ENCODE measurements around the gene PPP1R14C.

Gene PPP1R14C

DNA sequence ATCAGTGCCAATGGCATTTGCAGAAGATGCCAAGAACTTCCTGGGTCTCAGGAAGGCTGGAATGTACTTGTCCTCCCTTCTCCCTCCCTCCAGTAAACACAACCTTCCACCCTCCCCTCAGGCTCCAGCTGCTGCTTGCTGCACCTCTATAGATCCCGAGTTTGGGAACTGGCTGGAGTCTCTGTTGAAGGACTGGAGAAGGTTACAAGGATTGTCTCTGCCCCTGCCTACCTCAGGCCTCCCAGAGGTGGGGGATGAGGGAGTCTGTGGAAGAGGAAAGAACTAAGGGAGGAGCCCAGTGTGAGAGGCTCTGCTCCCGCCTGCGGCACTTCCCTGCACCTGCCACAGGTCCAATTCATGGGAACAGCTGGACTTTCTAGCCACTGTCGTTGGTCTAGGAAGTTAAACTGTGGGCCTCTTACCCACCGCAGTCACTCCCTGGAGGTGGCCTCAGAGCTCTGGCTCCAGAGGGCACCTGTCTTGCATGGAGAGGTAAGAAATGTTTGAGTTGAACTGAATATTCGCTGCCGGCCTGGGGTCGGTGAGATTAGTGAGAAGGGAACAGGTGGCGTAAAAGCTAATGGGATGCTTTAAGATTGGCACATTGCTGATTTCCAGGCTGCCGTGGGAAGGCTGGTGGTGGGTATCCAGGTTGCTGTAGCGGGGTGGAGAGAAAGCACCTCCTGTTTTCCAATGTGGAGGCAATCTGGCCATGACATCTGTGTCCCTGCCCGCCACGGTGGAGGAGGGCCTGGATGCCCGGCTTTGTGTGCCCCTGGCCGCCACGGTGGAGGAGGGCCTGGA lies 54.3 kb downstream of the PPP1R14C start:
- no peak for DNase-seq

DNA sequence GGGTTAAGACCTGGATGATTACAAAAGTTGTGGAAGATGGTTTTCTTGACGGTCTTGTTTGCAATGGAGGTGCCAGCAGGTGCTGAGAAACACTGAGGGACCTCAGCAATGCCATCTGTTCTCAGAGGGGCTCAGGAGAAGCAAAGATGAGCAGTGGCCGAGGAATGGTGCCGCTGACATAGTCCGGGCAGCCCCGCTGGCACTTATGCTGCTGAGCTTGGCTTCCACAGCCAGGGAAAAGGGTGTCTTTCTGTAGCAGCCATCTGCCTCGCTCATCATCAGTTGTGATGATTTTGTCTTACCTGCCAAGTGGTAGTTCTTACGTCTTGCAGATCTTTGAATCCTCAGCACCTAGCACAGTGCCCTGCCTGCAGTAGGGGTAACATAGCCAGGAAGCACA lies 55.7 kb downstream of the PPP1R14C start:
- DNase-seq: no peak

DNA sequence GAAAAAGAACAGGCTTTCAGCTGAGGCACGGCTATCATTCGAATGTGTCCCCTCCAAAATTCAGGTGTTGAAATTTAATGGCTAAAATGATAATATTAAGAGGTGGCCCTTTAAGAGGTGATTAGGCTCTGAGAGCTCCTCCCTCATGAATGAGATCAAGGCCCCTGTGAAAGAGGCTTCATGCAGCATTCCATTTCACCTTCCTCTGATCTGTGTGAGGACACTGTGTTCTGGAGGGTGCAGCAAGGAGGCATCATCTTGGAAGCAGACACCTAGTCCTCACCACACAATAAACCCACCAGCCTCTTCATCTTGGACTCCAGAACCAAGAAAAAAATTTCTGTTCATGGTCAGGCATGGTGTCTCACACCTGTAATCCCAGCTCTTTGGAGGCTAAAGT lies 56.4 kb downstream of the PPP1R14C start:
- no peak for DNase-seq

DNA sequence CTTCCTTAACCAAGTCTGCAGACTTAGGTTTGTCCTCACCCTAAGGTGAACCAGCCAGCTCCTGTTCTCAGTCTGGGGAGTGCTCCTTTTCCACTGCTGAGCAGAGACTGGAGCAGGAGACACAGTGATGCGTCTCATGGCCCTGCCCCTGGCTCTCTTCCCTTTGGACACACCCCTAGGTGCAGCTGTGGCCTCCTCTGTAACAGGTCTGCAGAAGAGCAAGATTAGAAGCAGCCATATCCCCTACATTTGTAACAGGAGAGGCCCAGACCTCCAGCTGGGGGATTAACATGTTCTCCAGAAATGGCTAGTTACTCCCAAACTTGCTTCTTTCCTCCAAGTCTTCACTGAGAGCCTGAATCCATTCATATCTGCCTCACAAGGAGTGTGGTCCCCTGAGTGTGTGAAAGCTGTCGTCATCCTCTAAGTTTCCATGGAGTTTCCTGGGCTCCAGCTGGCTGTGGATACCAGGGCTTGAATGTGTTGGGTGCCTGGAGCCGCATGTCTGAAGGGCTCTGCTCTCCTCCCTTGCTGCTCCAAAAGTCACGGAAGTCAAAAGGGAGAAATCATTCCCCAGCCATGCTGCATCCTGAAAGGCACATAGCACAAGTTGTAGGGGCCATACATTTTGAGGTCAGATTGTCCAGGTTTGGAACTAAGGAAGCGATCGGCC lies 57.7 kb downstream of the PPP1R14C start:
- DNase-seq: no peak

DNA sequence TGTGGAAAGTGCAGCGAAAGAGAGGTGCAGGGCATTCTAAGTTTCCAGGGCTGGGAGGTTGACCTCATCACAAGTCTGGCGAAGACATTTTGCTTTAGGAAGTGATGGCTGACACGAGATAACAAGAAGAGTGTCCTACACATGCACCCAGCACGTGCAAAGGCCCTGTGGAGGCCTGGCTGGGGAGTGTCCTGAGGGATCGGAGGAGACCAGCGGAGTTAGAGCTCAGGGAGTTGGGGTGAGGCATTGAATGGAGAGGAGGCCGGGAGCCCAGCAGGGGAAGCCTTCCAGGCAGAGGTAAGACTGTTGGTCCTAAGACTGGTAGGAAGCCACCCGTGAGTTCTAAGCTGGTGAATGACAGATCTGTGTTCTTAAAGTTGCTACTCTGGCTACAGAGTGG lies 58.4 kb downstream of the PPP1R14C start:
- DNase-seq: no peak

DNA sequence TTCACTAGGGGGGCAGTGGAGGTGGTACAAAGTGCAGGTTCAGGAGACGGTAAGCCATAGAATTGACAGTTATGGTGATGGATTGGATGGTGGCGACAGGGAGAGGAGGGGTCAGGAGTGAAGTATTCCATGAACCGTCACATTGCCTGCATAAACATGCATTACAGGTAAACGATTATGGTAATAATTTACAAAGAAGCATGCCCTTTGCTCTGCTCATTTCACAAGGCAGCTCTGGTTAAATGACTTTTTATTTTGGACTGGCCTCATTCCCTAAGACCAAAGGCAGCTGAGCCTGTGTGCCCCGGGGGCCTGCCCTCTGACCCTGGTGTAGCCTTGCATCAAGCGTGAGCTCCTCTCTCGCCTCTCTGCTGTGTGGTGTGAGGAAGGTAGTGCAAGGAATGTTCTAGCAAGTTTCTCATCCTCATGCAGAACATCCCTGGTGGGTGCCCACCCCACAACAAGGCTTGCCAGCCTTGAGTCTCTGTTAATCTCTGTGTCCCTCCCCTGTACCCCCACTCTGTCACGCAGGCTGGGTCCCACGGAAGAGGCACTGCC lies 59.0 kb downstream of the PPP1R14C start:
- DNase-seq: no peak

DNA sequence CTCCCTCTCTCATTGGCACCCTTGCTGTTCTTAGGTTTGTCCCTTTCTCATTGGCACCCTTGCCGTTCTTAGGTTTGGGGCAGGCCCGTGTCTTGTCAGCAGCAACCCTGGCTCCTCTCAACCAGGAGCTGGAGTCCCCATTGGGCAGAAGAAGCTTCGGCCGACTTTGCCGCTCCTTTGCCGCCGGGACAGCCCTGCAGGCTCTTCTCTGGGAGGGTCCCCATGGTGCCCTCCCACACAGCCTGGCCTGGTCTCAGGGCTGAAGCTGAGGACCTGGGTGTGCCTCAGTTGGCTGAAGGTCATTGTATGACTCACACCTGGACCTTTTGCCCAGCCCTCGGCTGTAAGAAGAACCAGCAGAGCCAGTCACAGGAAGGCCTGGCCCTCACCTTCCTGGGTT lies 59.6 kb downstream of the PPP1R14C start:
- no peak for DNase-seq

DNA sequence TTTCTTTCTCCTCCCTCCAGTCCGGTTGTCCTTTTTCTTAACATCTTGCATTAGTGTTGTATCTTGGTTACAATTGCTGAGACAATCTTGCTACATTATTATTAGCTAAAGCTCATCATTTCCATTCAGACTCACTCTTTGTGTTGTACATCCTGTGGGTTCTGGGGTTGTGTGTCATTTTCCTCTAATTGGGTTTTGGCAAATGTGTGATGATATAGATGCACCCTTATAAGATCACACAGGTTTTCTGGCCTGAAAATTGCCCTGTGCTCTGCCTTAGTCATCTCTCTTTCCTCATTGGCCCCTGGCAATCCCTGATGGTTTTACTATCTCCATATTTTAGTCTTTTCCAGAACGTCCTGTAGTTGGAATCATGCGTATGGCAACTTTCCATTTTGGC lies 60.1 kb downstream of the PPP1R14C start:
- DNase-seq: no peak

DNA sequence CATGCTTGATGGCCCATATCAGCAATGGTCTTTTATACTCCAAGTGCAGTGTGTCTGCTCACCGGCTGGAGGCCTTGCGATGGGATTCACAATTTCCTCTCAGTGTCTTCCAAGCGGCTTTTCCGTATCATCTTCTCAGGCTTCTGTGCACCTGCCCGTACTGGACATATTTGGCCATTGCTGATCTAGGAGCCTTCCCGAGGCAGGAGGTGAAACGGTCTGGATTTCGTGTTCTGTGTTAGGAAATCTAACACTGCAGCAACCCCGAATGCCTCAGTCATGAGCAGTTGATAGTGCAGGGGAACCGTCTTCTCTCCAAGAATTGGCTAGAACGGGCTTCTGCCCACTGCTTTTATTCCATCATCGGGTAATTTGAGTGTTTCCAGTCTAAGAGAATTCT lies 60.5 kb downstream of the PPP1R14C start:
- DNase-seq: no peak

DNA sequence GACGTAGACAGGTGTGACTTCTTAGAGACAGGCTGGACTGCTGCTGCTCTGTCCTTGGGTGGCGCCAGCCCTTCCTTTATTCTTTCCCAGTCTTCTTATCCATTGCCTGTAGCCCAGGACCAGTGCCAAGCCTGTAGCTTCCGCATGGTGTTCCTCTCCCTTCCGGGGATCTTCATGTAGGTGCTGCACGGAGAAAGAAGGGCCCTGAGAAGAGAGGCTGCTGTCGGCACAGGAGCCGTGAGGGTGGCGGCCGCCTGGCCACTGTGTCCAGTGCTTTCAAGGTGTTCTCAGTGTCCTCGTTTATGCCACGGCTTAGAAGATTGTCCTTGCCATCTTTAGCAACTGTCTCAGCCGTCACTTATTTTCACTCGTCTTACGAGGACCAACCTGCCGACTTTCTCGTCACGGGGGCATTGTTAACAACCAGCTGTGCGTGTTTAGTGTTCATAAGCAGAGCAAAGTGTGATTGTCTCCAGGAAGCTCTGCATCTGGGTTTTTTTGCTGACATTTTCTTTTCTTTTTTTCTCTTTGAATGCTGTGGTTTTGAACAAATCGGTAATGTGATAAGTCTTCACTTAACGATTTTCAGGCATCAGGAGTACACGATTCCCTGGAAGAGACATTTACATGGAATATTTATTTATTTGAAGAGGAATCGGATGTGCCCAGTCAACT lies 61.2 kb downstream of the PPP1R14C start:
- DNase-seq: no peak

DNA sequence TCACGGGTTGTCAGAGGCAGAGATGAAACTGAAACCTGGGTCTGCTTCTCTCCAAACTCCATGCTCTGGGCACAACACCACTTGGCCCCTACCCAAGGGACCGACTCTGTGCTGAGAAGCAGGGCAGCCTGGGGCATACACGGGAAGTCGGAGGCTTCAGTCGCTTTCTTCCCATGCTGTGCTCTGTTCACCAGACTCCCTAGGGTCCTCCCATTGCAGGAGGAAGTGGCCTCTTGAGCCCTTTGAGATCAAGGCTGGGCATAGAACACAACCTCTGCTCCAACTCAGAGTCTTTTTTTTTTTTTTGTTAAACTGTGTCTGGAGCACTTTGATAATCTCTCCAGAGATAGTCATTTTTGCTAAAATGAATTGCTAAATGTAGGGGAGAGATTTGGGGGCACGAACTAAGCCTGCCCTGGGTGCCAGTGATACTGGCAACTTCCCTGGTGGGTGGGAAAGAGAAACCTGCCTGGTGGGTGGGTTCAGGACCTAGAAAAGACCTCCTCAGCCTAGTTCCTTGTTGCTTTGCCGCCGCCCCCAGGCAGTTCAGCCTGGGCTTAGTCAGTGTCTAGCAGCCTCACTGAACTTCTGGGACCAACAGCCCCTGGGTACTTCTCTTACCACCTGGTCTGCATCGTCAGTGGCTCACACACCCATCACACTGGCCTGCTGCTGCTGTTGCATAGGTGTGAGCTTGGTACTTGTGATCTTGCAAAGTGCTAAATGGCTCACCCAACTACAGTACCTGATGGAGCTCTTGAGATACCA lies 62.0 kb downstream of the PPP1R14C start:
- DNase-seq: no peak

DNA sequence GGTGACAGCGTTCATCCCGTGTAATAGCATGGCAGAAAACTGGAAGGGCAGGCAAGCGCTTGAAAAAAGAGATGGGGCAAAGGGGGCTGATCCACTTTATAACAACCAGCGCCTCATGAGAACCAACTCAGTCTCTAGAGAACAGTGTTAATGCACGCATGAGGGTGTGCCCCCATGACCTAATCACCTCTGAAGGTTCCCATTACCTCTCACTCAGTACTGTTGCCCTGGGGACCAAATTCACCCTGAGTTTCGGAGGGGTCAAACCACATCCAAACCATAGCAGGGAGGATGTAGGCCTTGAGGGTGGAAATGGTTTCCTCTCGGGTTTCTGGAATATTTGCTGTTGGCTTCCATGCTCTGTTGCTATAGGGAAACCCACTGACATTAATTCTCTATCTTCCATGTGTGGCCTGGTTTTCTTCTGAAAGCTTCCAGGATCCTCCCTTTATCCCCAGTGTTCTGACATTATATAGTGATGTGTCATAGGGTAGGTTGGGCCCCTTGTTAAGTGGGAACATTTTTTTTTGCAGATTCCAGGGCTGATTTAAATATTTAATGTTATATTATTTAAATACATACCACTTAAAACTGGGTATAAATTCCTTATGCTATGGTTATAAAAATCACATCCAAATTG lies 65.2 kb downstream of the PPP1R14C start:
- no peak for DNase-seq

DNA sequence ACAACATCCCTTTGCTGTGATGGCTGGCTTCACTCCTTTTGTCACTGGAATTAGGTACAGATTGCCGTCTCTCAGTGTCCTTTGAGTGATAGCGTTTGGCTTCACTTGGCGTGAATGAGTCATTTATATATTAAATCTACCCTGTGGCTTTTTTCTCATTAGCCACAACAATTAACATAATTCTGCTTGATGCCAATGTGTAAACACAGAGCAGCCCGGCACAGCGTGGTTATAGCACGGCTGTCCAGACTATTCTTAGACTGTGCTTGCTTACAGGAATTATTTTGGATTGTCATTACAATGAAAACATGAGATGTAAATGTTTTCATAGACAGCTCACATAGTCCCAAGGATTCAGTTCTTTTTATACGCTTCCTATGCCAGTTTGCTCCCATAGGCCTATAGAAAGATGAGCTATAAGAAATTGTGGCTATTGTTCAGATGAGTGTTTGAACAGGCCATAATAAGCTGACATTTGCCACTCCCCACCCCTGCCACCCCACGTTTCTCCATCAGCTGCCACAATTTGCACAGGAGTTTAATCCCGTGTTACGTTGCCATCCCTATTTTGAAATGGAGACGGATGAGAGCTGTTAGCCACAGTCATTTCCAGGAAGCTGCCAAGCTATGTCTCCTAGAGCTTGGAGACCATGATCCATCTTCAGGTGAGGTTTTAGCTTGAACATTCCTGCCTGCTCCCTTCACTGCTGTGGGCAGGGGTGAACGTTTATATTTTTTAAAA lies 65.9 kb downstream of the PPP1R14C start:
- no peak for DNase-seq

DNA sequence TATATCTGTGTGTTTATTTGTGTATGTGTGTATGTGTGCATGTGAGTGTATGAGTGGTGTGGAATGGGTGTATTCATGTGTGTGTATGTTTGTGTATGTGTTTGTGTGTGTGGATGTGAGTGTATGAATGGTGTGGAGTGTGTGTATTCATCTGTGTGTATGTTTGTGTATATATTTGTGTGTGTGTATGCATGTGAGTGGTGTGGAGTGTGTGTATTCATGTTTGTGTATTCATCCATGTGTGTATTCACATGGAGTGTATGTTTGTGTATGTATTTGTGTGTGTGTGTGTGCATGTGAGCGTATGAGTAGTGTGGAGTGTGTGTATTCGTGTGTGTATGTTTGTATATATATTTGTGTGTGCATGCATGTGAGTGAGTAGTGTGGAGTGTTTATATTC lies 66.6 kb downstream of the PPP1R14C start:
- DNase-seq: no peak

DNA sequence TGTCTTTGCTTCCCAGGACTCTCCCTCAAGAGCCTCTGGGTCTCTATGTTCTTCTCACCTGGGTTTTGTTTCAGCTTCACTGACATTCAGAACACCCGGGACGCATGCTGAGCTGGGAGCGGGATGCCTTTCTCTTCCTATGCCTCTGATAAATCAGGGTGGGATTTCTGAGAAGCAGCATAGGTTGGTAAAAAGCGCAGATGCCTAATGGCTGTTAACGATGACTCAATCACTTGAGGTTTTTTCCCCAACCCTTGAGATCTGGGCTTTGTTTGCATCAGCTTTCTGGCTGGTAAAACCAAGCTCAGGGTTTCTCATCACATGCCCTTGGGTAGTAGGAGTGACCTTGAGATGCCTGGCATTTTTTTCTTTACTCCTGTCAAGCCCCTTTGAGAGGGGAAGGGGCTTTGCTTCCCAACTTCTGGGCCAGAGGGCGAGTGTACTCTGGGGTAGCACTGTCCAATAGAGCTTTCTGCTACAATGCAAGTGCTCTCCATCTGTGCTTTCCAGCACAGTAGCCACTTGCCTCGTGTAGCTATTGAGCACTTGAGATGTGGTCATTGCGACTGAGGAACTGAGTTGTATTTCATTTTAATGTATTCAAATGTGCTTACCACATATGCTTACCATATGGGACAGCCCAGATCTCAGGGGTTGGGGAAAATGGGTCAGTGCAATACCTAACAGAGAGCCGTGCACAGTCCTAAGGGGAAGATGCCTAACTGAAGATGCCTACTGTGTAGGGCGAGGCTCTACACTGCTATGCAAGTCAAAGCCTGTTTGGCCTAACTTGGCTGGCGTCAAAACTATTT lies 69.1 kb downstream of the PPP1R14C start:
- no peak for DNase-seq

DNA sequence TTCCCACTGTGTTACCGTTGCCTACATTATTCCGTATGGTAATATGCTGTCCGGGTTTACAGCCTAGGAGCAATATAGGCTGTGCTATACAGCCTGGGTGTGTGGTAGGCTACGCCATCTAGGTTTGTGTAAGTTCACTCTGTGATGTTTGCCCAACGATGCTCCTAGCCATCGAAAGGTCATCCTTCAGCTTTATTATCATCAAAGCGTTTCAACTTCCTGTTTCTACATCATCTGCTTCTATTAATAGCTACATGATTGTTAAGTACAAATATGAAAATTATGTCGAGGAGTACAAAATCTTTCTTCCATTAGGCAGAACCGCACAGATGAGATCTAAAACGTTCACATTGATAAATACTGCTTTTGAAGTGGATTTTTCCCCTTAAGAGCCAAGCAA lies 69.9 kb downstream of the PPP1R14C start:
- DNase-seq: no peak

DNA sequence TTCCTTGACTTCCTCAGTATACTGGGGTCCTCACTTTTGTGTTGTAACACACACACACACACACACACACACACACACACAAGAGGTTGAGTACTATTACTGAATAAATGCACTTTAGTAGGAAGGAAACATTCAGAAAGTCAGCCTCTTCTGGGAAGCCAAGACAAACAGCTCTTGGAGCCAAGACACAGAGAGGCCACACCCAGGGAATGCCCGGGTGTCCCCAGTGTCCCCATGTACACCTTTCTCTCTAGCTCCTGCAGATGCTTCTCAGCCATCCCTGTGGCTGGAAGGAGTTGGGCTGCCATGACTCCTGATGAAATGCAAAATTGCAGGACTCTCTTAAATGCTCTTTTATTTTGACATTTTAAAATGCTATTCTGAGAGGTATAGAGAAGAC lies 70.5 kb downstream of the PPP1R14C start:
- DNase-seq: no peak

DNA sequence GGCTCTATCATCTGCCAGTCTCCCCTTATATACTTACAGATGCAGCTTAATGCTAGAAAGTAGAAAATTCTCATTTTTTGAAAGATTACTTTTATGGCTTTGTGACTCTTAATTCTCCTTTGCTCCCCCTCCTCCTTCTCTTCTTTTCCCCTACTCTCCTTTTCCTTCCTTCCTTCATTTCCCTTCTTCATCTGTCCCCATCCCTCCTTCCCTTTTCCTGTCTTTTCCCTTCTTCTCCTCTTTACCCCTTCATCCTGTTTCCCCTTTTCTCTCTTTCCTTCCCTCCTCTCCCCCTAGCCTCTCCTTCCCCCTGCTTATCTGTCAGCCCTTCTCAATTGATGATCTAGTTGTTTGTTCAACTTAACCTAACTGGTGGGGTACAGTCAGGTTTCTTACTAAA lies 71.5 kb downstream of the PPP1R14C start:
- no peak for DNase-seq

DNA sequence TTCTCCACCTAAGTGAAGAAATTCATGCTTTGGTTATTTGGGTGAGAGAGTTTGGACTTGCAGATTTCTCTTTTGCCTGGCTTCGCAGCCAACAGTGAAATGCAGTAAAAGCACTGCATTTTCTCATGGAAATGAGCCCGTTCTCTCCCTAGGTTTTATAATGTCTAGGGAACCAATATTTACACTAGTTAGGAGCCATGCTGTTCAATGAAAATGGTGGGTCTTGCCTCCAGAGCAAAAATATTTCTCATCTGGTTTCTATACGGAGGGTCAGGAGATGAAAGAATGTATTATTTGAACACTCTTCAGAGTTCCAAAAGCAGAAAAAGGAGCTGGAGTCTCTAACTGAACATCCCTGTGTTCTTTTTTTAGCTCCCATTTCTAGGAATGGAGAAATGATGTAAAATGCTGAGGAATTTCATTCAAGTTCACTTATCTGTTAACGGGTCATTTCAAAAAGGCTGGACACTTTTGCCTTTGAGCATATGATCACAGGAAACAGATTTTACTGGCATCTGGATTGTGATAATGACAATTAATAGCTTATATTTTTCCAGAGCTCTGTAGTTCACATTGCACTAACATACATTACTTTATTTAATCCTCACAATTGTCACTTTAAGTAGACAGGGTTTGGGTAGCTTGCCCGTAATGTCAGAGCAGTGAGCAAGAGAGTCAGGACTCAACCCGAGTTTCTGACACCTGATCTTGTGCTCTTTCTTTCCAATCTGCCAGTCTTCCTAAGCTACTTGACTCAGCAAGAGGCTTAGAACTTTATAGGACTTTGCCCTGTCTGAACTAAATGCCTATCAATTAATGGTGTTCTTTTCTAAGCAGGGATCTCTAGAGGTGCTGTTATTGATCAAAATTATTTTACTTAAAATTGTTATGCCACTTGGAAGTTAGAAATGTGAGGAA lies 78.0 kb downstream of the PPP1R14C start:
- DNase-seq: no peak

DNA sequence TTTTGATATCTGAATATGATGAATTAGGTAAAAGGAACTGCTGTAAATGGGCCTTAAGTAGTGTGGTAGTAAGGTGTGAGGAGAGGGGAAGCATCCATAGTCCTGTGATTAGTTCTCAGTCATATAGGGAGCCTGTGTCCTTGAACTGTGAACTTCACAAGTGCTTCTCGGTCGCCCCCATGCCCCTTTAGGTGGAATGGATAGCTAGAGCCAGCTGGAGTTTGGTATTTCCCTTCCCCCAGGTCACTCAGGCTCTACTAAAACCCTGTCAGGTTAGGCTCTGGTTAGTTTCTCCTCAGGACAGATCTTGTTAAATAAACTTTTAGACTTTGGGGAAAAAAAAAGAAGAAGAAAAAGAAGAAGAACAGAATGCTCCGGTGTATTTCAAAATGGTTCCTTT lies 82.0 kb downstream of the PPP1R14C start:
- DNase-seq: no peak

All from Kasumi-1 (cell line).